ENCODE measurements around the gene KCNC3.

- TF ChIP-seq NKRF (conservative IDR thresholded peaks at IDR 0.05) (no peak), CTCF (IDR thresholded peaks at IDR 0.05 in 2 of 3, conservative IDR thresholded peaks at IDR 0.05 in 1 of 3; ENCODE audit: control insufficient read depth in 2 of 3, extremely low read depth in 1 of 3, insufficient read depth in 1 of 3, low read depth in 3 of 3, low read length in 3 of 3) (peak in 1 of 3 experiments; percentile 32; a peak in 1 of 6 replicates), MYC (IDR thresholded peaks at IDR 0.05; ENCODE audit: insufficient read depth, insufficient read length, insufficient replicate concordance, low read length, severe bottlenecking) (no peak), NR2C2 (IDR thresholded peaks at IDR 0.05; ENCODE audit: borderline replicate concordance, control insufficient read depth, insufficient read length, low read depth) (no peak), NBN (IDR thresholded peaks at IDR 0.05) (no peak), KDM1A (IDR thresholded peaks at IDR 0.05; ENCODE audit: borderline replicate concordance) (no peak), EP300 (IDR thresholded peaks at IDR 0.05; ENCODE audit: borderline replicate concordance in 1 of 2, control insufficient read depth in 1 of 2, low read depth in 2 of 2, low read length in 2 of 2) (no peak), CHD4 (IDR thresholded peaks at IDR 0.05) (no peak), BCL11A (IDR thresholded peaks at IDR 0.05; ENCODE audit: low read depth, low read length) (no peak)
These were observed 368 bp downstream of the KCNC3 start for GRCh38 chr19:50328873-50329145.
